22Rv1 (cell line): Measurements from ENCODE around the gene RAB1A.

Source experiments
- H3K27ac ChIP-seq: fragments of 450-650 bp; 2 replicates; pipeline ENCODE4 v1.5.1; 2017
- CTCF ChIP-seq: fragments of 450-650 bp; IDR thresholded peaks from 2 replicates; pipeline ENCODE4 v1.5.1; 2017; ENCODE audit warnings: mild to moderate bottlenecking
- ZFX ChIP-seq: fragments of 450-650 bp; IDR thresholded peaks from 2 replicates; pipeline ENCODE4 v1.6.1; 2017; ENCODE audit warnings: antibody characterized with exemption, borderline replicate concordance

RAB1A gene

GRCh38 chr2:65085148-65085547, 44.8 kb downstream of the RAB1A start:
- TF ChIP-seq CTCF: no peak
- no peak for TF ChIP-seq ZFX

GRCh38 chr2:65081232-65081685, 48.6 kb downstream of the RAB1A start:
- TF ChIP-seq CTCF (no peak), ZFX (no peak)
- no peak overlapping the region for H3K27ac ChIP-seq

More at GRCh38 chr2:65085148-65085547, 44.8 kb downstream of the RAB1A start:
- H3K27ac ChIP-seq: no peak overlapping the region

- no peak overlapping the region for H3K27ac ChIP-seq
Observed at GRCh38 chr2:65079017-65079416, 50.9 kb downstream of the RAB1A start.

GRCh38 chr2:65077898-65078297, 52.0 kb downstream of the RAB1A start:
- TF ChIP-seq CTCF (no peak), ZFX (no peak)
- H3K27ac ChIP-seq: no peak overlapping the region

More at GRCh38 chr2:65079017-65079416, 50.9 kb downstream of the RAB1A start:
- TF ChIP-seq ZFX (no peak), CTCF (no peak)

GRCh38 chr2:65076345-65076710, 53.6 kb downstream of the RAB1A start:
- H3K27ac ChIP-seq: no peak overlapping the region
- TF ChIP-seq ZFX: no peak
- TF ChIP-seq CTCF: no peak

GRCh38 chr2:65075605-65076344, 54.1 kb downstream of the RAB1A start:
- TF ChIP-seq CTCF: no peak
- no peak for TF ChIP-seq ZFX
- H3K27ac ChIP-seq: no peak overlapping the region

- TF ChIP-seq CTCF (no peak), ZFX (no peak)
- no peak overlapping the region for H3K27ac ChIP-seq
Observed at GRCh38 chr2:65075176-65075575, 54.7 kb downstream of the RAB1A start.
